PC-9 (cell line): ENCODE measurements around the gene ZNF763. TPM values are rescaled to one million over a fixed set of nuclear protein-coding genes. Genes with fewer than 3 reads are reported as not detected.

Experiments
- BruUV-seq: library from RNA; stranded (reverse); fragments of 400-500 nt; replicated peaks from 2 replicates; lab custom pipeline; 2021; lab: Mats Ljungman, UMichigan
- CTCF ChIA-PET: fragments of 300-600 bp; sonication (Branson Sonifier 250); formaldehyde crosslinking; loops from one replicate; lab custom pipeline; 2022; ENCODE audit warnings: antibody characterized with exemption; lab: Charles Lee
- POLR2A ChIA-PET: fragments of 300-600 bp; sonication (Branson Sonifier 250); formaldehyde crosslinking; loops from one replicate; lab custom pipeline; 2022; ENCODE audit warnings: antibody characterized with exemption; ENCODE audit not compliant: unreplicated experiment; lab: Charles Lee
- DNase-seq, 2 experiments: peaks; one replicate each; pipeline versions ENCODE4 v3.0.0 to v3.0.0-alpha.2; 2015 to 2022; ENCODE audit warnings: mixed read lengths in 1 of 2
- H2AFZ ChIP-seq: fragments of 200-600 bp; sonication (generic); 2 replicates; pipeline ENCODE4 v1.8.1; 2017; ENCODE audit warnings: antibody characterized with exemption
- H3F3A ChIP-seq: fragments of 200-600 bp; sonication (generic); 2 replicates; pipeline ENCODE4 v1.8.1; 2017; ENCODE audit warnings: antibody characterized with exemption, mild to moderate bottlenecking, low read depth; ENCODE audit not compliant: insufficient read depth
- H3K27ac ChIP-seq: fragments of 200-600 bp; sonication (generic); 2 replicates; pipeline ENCODE4 v1.6.1; 2016; ENCODE audit warnings: mixed run types
- H3K27me3 ChIP-seq: fragments of 200-600 bp; sonication (generic); 2 replicates; pipeline ENCODE4 v1.6.1; 2016; ENCODE audit warnings: low read depth, mixed run types; ENCODE audit not compliant: insufficient read depth
- H3K36me3 ChIP-seq: fragments of 200-600 bp; sonication (generic); 2 replicates; pipeline ENCODE4 v1.6.1; 2016; ENCODE audit warnings: low read depth, mixed run types
- H3K4me1 ChIP-seq: fragments of 200-600 bp; sonication (generic); replicated peaks from 2 replicates; pipeline ENCODE4 v1.6.1; 2016; ENCODE audit warnings: mixed run types; ENCODE audit not compliant: insufficient read depth
- H3K4me2 ChIP-seq: fragments of 200-600 bp; sonication (generic); 2 replicates; pipeline ENCODE4 v1.6.1; 2017; ENCODE audit warnings: mixed run types
- H3K4me3 ChIP-seq: fragments of 200-600 bp; sonication (generic); 2 replicates; pipeline ENCODE4 v1.6.1; 2016; ENCODE audit warnings: mixed run types
- H3K79me2 ChIP-seq: fragments of 200-600 bp; sonication (generic); 2 replicates; pipeline ENCODE4 v1.6.1; 2017; ENCODE audit warnings: low read depth, mixed run types
- H3K9me2 ChIP-seq: fragments of 200-600 bp; sonication (generic); 2 replicates; pipeline ENCODE4 v1.8.1; 2017; ENCODE audit warnings: mild to moderate bottlenecking; ENCODE audit not compliant: insufficient read depth
- H3K9me3 ChIP-seq: fragments of 200-600 bp; sonication (generic); 2 replicates; pipeline ENCODE4 v1.8.1; 2016; ENCODE audit warnings: low read depth; ENCODE audit not compliant: insufficient read depth
- H4K20me1 ChIP-seq: fragments of 200-600 bp; sonication (generic); 2 replicates; pipeline ENCODE4 v1.8.1; 2017; ENCODE audit not compliant: insufficient read depth
- EZH2 ChIP-seq: fragments of 200-600 bp; sonication (generic); IDR thresholded peaks from 2 replicates; pipeline ENCODE4 v1.8.0; 2017; ENCODE audit warnings: antibody characterized with exemption, low read depth
- intact Hi-C: fragments of 100-400 bp; cut with micrococcal nuclease; formaldehyde crosslinking; loops from one replicate; pipeline ENCODE4 v1.10.0; 2022; ENCODE audit not compliant: unreplicated experiment
- total RNA-seq: library from RNA; stranded (reverse); gene quantifications from 2 replicates; pipeline ENCODE4 v1.2.3, GENCODE V29; 2021
- TF ChIP-seq, protein P1 (sequence below): fragments of 200-600 bp; sonication (generic); conservative IDR thresholded peaks from 2 replicates; pipeline ENCODE4 v1.6.1; 2017; ENCODE audit warnings: mixed run types, antibody characterized with exemption, mild to moderate bottlenecking, moderate library complexity

Gene ZNF763
- total RNA-seq, 1 experiment from 2014 or later = 0.83 TPM

DNA sequence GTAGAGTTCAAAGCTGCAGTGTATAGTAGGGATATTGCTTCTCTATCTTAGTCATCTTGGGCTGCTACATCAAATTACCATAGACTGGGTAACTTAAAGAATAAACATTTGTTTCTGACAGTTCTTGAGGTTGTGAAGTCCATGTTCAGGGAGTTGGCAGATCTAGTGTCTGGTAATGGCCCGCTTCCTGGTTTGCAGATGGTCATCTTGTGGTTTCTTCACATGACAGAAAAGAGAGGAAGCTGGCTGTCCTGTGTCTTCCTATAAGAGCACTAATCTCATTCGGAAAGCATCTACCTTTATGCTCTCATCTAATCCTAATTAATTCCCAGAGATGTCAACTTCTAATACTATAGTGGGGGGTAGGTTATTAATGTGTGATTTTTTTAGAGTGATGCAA, 6.2 kb downstream of the ZNF763 start:
- POLR2A ChIA-PET = no interaction called here
- H3K9me3 ChIP-seq = 0 out of 2 replicates have a peak, but pooled peaks cover 3% of the 10 kb centered on the region

DNA sequence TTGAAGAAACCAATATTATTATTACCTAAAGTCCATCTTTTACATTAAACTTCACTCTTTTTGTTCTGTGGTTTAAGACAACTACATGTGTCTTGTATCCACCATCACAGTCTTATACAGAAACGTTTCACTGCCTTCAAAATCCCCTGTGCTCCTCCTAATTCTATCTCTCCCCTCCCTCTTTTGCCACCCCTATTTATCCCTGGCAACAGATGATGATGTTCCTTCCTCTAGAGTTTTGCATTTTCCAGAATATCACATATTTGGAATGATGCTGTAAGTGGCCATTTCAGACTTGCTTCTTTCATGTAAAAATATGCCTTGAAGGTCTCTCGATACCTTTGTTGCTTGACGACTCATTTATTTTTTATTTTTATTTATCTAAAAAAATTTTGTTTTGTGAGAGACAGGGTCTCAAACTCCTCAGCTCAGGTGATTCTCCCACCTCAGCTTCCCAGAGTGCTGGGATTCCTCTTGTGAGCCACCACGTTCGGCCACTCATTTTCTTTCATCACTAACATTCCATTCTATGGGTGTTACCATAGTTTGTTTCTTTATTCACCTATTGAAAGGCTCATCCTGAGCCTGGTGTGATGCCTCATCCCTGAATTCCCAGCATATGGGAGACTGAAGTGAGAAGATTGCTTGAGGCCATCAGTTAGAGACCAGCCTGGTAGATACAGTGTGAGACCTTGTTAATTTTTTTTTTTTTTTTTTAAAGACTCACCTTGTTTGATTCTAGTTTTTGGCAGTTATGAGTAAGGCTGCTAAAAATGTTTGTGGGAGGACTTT, 8.4 kb downstream of the ZNF763 start:
- Histone ChIP-seq H3K4me3 (no peak overlapping the region), H3F3A (no peaks in the 10 kb centered on the region), H2AFZ (no peak overlapping the region), H3K27me3 (peaks cover 7% of the 10 kb centered on the region; the same call in 1 of the 2 replicates), H3K27ac (no peak overlapping the region), H4K20me1 (no peaks in the 10 kb centered on the region), H3K9me3 (peaks cover 8% of the 10 kb centered on the region; the same call in 1 of the 2 replicates), H3K79me2 (no peaks in the 10 kb centered on the region), H3K36me3 (no peaks in the 10 kb centered on the region), H3K9me2 (no peaks in the 10 kb centered on the region; the same call in 1 of the 2 replicates), H3K4me1 (no peaks in the 10 kb centered on the region), H3K4me2 (no peak overlapping the region)
- ChIA-PET CTCF (no interaction called here), POLR2A (no interaction called here)
- no TSS peak for BruUV-seq
- intact Hi-C loops = no loop called here
- no peak for DNase-seq
- TF ChIP-seq EZH2 = no peak
- TF ChIP-seq, protein P1, sequence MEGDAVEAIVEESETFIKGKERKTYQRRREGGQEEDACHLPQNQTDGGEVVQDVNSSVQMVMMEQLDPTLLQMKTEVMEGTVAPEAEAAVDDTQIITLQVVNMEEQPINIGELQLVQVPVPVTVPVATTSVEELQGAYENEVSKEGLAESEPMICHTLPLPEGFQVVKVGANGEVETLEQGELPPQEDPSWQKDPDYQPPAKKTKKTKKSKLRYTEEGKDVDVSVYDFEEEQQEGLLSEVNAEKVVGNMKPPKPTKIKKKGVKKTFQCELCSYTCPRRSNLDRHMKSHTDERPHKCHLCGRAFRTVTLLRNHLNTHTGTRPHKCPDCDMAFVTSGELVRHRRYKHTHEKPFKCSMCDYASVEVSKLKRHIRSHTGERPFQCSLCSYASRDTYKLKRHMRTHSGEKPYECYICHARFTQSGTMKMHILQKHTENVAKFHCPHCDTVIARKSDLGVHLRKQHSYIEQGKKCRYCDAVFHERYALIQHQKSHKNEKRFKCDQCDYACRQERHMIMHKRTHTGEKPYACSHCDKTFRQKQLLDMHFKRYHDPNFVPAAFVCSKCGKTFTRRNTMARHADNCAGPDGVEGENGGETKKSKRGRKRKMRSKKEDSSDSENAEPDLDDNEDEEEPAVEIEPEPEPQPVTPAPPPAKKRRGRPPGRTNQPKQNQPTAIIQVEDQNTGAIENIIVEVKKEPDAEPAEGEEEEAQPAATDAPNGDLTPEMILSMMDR = no peak

More for the DNA sequence above, 6.2 kb downstream of the ZNF763 start:
- H3K4me1 ChIP-seq = no peaks in the 10 kb centered on the region
- H3K4me3 ChIP-seq = no peak overlapping the region
- BruUV-seq = no TSS peak
- intact Hi-C loops = no loop called here
- no peaks in the 10 kb centered on the region for H3K36me3 ChIP-seq
- no peak for TF ChIP-seq EZH2
- TF ChIP-seq, protein P1 = no peak
- H3K27me3 ChIP-seq = peaks cover 7% of the 10 kb centered on the region; the same call in 1 of the 2 replicates
- H3K79me2 ChIP-seq = no peaks in the 10 kb centered on the region
- H3F3A ChIP-seq = no peaks in the 10 kb centered on the region
- H3K9me2 ChIP-seq = no peaks in the 10 kb centered on the region; the same call in 1 of the 2 replicates
- no peak overlapping the region for H3K27ac ChIP-seq
- H3K4me2 ChIP-seq = no peak overlapping the region
- no peak for DNase-seq
- no peaks in the 10 kb centered on the region for H4K20me1 ChIP-seq
- no peak overlapping the region for H2AFZ ChIP-seq
- CTCF ChIA-PET = no interaction called here

DNA sequence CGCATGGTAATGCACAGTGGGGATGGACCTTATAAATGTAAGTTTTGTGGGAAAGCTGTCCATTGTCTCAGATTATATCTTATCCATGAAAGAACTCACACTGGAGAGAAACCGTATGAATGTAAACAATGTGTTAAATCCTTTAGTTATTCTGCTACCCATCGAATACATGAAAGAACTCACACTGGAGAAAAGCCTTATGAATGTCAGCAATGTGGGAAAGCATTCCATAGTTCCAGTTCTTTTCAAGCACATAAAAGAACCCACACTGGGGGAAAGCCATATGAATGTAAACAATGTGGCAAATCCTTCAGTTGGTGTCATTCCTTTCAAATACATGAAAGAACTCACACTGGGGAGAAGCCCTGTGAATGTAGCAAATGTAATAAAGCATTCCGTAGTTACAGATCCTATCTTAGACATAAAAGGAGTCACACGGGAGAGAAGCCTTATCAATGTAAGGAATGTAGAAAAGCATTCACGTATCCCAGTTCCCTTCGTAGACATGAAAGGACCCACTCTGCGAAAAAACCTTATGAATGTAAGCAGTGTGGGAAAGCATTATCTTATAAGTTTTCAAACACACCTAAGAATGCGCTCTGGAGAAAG, 13.8 kb downstream of the ZNF763 start:
- CTCF ChIA-PET = no interaction called here
- TF ChIP-seq, protein P1 = no peak
- no peak for TF ChIP-seq EZH2

More for the DNA sequence above, 13.8 kb downstream of the ZNF763 start:
- no peaks in the 10 kb centered on the region for H3K79me2 ChIP-seq
- no peak for DNase-seq
- H3K4me1 ChIP-seq = no peaks in the 10 kb centered on the region
- no peak overlapping the region for H3K27ac ChIP-seq
- H3K27me3 ChIP-seq = no peaks in the 10 kb centered on the region
- peaks cover 31% of the 10 kb centered on the region; the same call in 1 of the 2 replicates for H3K9me3 ChIP-seq
- no peak overlapping the region for H2AFZ ChIP-seq
- no peaks in the 10 kb centered on the region for H4K20me1 ChIP-seq
- H3K4me3 ChIP-seq = no peak overlapping the region
- POLR2A ChIA-PET = no interaction called here
- BruUV-seq = no TSS peak
- H3K4me2 ChIP-seq = no peak overlapping the region
- H3K9me2 ChIP-seq = no peaks in the 10 kb centered on the region
- intact Hi-C loops = no loop called here
- H3K36me3 ChIP-seq = no peaks in the 10 kb centered on the region
- H3F3A ChIP-seq = no peaks in the 10 kb centered on the region
